ENCODE data around the gene SARS1.

The SARS1 gene

DNA sequence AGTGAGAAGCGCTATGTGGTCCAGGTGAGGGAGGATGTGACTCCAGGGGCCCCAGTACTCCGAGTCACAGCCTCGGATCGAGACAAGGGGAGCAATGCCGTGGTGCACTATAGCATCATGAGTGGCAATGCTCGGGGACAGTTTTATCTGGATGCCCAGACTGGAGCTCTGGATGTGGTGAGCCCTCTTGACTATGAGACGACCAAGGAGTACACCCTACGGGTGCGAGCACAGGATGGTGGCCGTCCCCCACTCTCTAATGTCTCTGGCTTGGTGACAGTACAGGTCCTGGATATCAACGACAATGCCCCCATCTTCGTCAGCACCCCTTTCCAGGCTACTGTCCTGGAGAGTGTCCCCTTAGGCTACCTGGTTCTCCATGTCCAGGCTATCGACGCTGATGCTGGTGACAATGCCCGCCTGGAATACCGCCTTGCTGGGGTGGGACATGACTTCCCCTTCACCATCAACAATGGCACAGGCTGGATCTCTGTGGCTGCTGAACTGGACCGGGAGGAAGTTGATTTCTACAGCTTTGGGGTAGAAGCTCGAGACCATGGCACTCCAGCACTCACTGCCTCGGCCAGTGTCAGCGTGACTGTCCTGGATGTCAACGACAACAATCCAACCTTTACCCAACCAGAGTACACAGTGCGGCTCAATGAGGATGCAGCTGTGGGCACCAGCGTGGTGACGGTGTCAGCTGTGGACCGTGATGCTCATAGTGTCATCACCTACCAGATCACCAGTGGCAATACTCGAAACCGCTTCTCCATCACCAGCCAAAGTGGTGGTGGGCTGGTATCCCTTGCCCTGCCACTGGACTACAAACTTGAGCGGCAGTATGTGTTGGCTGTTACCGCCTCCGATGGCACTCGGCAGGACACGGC, 37.8 kb downstream of the SARS1 start:
- no peak for DNase-seq

DNA sequence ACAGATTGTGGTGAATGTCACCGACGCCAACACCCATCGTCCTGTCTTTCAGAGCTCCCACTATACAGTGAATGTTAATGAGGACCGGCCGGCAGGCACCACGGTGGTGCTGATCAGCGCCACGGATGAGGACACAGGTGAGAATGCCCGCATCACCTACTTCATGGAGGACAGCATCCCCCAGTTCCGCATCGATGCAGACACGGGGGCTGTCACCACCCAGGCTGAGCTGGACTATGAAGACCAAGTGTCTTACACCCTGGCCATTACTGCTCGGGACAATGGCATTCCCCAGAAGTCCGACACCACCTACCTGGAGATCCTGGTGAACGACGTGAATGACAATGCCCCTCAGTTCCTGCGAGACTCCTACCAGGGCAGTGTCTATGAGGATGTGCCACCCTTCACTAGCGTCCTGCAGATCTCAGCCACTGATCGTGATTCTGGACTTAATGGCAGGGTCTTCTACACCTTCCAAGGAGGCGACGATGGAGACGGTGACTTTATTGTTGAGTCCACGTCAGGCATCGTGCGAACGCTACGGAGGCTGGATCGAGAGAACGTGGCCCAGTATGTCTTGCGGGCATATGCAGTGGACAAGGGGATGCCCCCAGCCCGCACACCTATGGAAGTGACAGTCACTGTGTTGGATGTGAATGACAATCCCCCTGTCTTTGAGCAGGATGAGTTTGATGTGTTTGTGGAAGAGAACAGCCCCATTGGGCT, 38.6 kb downstream of the SARS1 start:
- no peak for DNase-seq

DNA sequence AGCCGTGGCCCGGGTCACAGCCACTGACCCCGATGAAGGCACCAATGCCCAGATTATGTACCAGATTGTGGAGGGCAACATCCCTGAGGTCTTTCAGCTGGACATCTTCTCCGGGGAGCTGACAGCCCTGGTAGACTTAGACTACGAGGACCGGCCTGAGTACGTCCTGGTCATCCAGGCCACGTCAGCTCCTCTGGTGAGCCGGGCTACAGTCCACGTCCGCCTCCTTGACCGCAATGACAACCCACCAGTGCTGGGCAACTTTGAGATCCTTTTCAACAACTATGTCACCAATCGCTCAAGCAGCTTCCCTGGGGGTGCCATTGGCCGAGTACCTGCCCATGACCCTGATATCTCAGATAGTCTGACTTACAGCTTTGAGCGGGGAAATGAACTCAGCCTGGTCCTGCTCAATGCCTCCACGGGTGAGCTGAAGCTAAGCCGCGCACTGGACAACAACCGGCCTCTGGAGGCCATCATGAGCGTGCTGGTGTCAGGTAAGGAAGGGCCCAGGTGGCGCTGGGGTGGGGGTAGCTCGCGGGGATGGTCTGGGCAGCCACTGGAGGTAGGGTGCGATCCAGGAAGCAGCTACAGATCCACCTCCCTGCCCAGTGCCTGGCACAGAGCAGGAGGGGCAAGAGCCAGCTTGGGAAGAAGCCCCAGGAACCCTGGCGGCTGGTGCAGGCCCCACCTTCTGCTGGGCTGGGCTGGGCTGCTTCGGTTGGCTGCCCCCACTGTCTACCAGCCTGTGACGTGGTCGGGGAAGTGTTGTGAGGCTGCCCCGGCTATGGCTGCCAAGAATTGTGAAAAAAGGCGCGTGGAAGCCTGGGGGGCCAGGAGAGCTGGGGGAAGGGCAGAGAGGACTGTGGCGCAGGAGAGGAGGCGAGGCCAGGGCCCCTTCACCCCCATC, 39.4 kb downstream of the SARS1 start:
- DNase-seq: no peak

DNA sequence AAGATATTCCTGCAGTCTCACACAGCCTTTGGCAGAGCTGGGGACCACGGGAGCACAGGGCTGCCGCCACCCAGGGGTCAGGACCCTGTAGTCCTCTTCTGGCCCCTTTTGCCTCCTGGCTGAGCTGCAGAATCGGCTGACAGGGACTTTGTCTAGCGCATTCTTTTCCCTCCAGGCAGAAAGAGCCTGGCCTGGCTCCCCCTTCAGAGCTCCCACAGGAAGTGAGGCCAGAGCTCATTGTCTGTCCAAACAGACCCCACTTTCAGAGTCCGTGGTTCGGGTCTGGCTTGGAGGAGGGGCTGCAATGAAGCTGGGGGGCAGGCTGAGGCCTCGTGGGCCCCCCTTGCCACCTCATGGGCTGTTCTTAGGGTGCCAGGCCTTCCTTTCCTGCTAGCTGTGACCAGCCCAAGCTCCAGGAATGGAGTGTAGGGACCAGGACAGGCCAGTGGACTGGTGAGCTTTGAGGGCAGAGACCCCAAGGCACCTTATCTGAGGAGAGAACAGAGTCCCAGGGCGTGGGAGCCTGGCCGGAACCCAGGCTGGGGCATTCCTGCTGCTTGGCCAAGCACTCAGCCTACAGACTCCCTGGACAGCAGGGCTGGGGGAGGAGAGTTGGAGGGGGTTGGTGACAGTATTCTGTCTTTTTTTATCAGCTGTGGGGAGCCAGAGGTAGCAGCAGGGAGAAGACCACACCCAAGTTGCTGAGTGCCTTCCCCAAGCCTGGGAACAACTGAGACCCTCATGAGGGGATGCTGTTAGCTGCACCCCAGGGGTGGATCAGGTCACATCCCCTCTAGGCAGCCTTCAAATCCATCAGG, 40.3 kb downstream of the SARS1 start:
- no peak for DNase-seq

DNA sequence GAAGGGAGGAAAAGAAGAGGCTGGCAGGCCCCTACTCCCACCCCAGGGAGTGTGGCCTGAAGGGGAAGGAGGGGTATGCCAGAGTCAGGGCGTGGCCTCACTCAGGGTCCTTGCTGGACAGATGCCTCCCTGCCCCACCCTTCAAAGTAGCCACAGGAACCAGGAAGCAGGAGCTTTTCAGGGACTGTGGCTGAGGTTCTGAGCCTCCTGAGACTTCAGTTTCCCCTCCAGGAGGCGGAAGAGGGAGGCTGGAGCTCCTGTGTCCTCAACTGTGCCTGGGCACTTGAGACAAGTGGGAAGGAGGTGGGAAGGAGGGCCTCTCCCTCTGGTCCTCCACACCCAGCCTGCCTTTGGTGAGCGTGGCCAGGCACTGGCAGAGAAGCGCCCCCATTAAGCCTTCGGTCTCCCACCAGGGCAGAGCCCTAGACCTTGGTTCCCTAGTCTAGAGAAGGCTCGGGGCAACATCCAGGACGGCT, 40.9 kb downstream of the SARS1 start:
- no peak for DNase-seq

DNA sequence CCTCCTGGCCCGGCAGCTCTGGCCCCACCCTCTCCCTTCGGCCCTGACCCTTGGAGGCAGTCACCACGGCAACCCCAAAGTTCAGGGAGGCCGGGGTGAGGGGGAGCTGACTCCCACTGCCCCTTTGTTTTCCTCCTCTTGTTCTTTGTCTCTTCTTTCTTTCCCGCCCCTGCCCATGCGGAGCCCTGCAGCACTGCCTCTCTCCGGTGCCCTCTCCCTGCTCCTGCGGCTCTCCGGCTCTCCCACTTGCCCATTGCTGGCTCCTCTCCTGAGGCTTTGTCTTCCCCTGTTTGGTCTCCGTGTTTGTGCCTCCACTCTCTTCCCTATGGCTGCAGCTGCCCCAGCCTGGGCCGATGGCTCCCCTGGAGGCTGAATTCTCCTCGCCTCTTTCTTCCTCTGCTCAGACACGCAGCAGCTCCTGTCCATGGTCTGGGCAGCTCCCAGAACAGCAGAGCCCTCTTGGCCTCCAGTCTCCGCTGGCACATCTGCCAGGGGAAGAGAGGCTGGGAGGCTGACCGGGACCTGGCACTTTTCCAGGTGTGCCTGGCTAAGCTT, 41.5 kb downstream of the SARS1 start:
- no peak for DNase-seq

DNA sequence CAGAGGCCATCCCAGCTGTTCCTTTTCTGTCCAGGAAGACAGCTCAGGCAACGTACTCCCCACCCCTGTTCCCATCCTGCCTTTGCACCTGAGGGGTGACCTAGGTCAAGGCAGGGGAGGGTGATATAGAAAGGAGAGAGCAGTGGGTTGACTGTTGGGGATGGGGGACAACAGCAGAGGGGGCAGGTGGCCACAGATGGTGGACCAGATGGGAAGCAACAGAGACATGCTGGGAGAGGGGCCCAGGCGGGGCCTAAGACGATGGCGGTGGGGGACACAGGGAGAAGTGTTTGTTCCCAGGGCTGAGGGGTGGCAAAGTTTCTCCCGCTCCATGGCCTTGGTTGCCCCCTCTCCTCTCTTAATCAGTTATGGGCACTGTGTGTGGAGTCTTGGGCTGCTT, 42.0 kb downstream of the SARS1 start:
- DNase-seq: no peak

DNA sequence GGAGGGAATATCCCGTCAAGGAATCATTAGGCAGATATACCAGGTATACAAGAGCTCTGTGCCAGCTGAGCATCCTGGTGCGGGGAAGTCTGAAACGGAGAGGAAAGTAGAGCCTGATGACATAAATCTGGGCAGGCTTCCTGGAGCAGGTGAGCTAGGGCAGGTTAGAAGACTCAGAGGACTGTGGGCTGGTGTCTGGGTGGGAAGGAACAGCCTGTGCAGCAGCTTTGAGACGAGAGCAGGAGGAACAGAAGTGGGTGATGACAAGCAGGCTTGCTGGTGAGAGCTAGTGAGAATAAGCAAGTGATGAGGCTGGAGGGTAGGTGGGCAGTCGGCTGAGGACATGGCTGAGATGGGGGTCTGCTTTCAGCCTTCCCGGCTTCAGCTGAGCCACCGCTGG, 42.4 kb downstream of the SARS1 start:
- DNase-seq: no peak

DNA sequence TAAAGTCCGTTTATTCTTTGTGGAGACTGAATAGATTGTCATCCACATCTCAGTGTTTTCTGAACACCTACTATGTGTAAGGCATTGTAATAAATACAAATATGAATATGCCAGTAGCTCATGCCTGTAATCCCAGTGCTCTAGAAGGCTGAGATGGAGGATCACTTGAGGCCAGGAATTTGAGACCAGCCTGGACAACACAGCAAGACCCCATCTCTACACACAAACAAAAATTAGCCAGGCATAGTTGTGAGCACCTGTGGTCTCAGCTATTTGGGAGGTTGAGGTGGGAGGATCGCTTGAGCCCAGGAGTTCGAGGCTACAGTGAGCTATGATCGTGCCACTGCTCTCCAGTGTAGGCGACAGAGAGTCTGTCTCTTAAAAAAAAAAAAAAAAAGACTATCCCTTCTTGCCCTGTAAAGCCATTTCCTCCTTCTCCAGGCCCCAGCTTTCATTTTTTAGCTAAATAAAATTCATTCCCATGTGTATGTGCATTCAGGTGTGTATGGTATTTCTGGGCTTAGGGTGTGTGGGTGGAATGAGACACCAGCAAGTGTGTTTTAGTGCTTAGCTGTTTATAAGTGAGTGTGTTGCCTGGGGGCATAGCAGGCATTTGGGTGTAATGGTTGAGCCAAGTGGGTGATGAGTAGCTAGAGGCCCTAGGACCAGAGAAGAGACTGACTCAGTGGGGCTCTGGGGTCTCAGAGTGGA, 43.4 kb downstream of the SARS1 start:
- no peak for DNase-seq

DNA sequence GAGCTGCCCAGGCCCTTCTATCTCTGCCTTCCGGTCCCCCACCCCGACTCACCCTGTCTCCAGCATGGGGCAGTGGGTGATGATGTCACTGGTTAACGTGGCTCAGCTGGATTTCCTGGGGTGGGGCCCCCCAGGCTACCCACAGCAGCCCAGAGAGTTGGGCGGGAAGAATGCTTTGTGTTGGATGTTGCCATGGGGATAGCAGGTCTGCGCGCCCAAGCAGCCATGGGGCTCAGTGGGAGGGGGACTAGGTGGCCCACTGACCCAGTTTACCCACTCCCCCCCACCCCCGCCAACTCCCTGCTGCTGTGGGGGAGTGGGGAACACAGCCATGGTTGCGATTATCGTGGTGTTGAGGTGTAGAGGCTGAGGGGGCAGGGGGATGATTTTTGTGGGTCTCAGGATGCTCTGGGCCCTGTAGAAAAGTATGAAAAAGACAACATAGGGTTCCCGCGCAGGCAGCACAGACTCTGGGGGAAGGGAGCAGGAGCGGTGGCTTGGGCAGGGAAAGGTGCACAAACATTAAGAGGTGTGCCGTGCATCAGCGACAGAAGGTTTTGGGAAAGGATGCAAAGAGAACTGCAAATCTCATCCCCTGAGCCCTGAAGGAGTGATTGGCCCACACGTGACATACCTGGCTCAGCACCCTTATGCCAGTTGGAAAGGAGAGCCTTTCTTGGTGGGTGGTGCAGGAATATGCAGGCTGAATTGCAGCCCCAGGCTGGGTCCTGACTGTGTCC, 44.1 kb downstream of the SARS1 start:
- no peak for DNase-seq

DNA sequence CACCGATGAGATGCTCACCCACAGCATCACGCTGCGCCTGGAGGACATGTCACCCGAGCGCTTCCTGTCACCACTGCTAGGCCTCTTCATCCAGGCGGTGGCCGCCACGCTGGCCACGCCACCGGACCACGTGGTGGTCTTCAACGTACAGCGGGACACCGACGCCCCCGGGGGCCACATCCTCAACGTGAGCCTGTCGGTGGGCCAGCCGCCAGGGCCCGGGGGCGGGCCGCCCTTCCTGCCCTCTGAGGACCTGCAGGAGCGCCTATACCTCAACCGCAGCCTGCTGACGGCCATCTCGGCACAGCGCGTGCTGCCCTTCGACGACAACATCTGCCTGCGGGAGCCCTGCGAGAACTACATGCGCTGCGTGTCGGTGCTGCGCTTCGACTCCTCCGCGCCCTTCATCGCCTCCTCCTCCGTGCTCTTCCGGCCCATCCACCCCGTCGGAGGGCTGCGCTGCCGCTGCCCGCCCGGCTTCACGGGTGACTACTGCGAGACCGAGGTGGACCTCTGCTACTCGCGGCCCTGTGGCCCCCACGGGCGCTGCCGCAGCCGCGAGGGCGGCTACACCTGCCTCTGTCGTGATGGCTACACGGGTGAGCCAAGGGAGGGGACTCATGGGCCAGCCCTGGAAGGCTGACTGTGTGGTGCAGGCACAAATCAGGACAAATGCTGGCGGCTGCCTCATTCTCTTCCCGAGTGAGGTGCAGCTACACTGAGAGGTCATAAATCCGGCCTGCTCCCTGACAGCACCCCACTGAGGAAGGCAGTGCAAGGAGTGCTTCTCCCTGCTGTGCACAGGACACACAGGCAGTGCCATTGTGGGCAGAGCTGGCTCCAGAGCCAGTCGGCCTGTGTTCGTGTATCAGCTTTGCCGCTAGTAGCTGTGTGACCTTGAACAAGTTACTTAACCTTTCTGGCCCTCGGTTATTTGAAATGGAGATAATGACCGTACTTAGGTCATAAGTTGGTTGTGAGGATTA, 45.1 kb downstream of the SARS1 start:
- DNase-seq: no peak

DNA sequence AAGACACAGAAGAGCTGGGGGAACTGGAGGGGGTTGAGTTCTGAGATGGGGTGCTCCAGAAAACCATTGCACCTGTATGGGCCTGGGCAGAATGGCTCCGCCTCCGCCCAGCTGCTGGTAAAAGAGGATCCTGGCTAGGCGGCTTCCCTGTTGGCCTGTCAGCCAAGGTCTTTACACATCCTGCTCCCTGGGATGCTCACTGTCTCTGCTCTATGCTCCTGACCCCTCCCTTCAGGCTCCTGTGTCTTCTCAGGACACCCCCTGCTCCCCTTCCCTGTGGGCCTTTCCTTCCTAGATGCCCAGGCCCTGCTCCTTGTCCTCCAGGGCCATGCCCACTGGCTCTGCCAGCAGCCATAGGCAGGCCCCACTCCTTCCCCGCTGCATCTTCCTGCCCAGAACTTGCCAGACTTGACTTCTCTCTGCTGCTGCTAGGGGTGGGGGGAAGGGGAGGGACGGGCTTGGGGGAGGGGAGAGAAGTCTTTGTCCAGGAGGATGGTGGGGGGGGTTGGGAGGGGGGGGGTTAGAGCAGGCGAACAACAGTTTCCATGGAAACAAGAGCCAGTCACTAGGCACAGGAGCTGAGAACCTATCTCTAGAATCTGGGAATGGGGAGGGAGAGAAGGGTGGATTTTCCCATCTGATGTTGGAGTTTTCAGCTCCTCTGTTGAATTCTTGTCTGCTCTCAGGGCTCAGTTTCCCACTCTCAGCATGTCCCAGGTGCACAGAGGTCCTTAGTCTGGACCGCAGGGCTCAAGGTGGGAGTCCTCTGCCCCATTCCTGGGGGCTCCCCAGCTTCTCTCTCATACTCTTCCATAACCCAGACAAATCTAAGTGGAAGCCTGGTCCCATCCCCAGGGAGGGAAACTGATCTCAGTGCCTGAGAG, 46.2 kb downstream of the SARS1 start:
- DNase-seq: no peak

DNA sequence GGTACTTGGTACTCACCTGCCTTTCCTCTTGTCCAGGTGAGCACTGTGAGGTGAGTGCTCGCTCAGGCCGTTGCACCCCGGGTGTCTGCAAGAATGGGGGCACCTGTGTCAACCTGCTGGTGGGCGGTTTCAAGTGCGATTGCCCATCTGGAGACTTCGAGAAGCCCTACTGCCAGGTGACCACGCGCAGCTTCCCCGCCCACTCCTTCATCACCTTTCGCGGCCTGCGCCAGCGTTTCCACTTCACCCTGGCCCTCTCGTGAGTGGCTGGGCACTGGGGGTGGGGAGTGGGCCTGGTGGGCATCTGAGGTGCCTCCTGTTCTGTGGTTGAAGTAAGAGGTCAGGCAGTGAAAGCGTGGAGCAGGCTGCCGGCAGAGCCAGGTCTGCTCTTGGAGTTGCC, 47.3 kb downstream of the SARS1 start:
- no peak for DNase-seq

DNA sequence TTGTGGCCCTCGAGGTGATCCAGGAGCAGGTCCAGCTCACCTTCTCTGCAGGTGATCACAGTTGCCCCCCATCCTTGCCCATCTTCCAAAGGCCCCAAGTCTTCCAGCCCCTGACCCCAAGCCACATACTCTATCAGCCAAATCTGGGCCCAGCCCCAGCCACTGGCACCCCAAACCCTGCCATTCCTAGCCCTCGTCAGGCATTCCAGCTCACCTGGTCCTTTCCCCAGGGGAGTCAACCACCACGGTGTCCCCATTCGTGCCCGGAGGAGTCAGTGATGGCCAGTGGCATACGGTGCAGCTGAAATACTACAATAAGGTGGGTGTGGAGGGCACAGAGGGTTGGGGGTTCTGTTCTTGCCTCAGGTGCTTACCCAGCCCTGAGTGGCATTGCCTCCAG, 47.9 kb downstream of the SARS1 start:
- DNase-seq: no peak

DNA sequence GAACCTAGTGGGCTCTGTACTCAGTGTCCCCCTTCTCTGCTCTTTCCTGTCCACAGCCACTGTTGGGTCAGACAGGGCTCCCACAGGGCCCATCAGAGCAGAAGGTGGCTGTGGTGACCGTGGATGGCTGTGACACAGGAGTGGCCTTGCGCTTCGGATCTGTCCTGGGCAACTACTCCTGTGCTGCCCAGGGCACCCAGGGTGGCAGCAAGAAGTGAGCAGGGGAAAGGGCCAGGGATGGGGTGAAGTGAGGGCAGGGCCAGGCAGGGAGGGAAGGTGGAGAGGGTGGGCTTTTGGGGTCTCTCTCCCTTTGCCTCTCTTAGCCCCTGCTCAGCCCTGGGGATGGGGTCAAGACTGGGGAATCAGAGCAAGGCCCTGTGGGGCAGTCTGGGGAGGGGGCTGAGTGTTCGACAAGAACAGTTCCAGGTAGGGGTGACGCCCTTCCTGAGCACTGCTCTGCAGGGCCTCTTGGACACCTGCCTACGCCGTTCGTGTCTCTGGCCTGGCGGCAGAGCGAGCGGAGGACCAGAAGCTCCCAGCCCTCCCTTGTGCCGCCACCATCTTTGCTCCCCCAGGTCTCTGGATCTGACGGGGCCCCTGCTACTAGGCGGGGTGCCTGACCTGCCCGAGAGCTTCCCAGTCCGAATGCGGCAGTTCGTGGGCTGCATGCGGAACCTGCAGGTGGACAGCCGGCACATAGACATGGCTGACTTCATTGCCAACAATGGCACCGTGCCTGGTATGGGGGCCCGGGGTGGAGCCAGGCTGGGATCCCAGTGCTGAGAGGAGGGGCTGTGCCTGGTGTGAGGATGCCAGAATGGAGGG, 48.7 kb downstream of the SARS1 start:
- no peak for DNase-seq

DNA sequence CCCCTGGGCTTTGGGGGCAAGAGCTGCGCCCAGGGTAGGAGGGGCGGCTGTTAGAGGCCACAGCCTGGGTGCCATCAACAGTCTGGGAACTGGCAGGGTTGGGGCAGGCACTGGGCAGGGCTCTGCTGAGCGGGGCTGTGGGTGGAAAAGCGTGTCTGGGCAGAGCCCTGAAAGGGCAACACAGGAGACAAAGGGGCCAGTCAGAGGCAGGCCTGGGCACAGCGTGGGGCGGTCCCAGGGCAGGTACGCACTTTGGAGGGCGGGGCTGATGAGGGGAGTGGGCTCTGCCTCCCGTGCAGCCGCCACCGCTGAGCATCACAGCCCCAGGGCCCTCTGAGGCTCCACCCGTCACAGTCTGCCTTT, 49.5 kb downstream of the SARS1 start:
- no peak for DNase-seq

Data from stimulated activated CD4-positive, alpha-beta T cell treated with anti-CD3 and anti-CD28 coated beads, Interleukin-2, amount 100 ng/mL, for 24 hours (primary cell).